ENCODE data around the gene SLC22A12.
"Not testable (repeated sequence)": the region's sequence is repeated elsewhere in the genome, so short reads cannot be mapped to it uniquely, and the experiment has no call there.

Gene SLC22A12

GRCh38 chr11:64591257-64592233 lies 525 bp downstream of the SLC22A12 start:
- no peak for DNase-seq

GRCh38 chr11:64592234-64592615 lies 1.2 kb downstream of the SLC22A12 start:
- no peak for DNase-seq

- DNase-seq: no peak
Measured at GRCh38 chr11:64592656-64593055, 1.6 kb downstream of the SLC22A12 start.

- DNase-seq: no peak
Measured at GRCh38 chr11:64593156-64594105, 2.4 kb downstream of the SLC22A12 start.

- no peak for DNase-seq
Measured at GRCh38 chr11:64594159-64594939, 3.3 kb downstream of the SLC22A12 start.

- not testable (repeated sequence) for DNase-seq
Measured at GRCh38 chr11:64595922-64596321, 4.9 kb downstream of the SLC22A12 start.

- no peak for DNase-seq
Measured at GRCh38 chr11:64597671-64598101, 6.7 kb downstream of the SLC22A12 start.

GRCh38 chr11:64598106-64598796 lies 7.2 kb downstream of the SLC22A12 start:
- no peak for DNase-seq

- no peak for DNase-seq
Measured at GRCh38 chr11:64598797-64599697, 8.0 kb downstream of the SLC22A12 start.

- no peak for DNase-seq
Measured at GRCh38 chr11:64599698-64600211, 8.7 kb downstream of the SLC22A12 start.

GRCh38 chr11:64600281-64600992 lies 9.4 kb downstream of the SLC22A12 start:
- DNase-seq: no peak

- DNase-seq: no peak
Measured at GRCh38 chr11:64601605-64602465, 10.8 kb downstream of the SLC22A12 start.

GRCh38 chr11:64602466-64603070 lies 11.5 kb downstream of the SLC22A12 start:
- DNase-seq: no peak

GRCh38 chr11:64603411-64604110 lies 12.5 kb downstream of the SLC22A12 start:
- no peak for DNase-seq

- no peak for DNase-seq
Measured at GRCh38 chr11:64604458-64605243, 13.6 kb downstream of the SLC22A12 start.

- DNase-seq: no peak
Measured at GRCh38 chr11:64605244-64605560, 14.2 kb downstream of the SLC22A12 start.
